Mucosa of stomach (tissue), 1 donor: ENCODE results near the gene P2RX6.
"Not testable (repeated sequence)": the region's sequence is repeated elsewhere in the genome, so short reads cannot be mapped to it uniquely, and the experiment has no call there.

Experiments
- H3K27me3 ChIP-seq: one replicate; pipeline ENCODE4 v1.7.0; 2013; ENCODE audit warnings: mild to moderate bottlenecking, low read length; ENCODE audit not compliant: control insufficient read depth, insufficient read depth
- H3K36me3 ChIP-seq: one replicate; pipeline ENCODE4 v1.7.0; 2013; ENCODE audit warnings: low read length; ENCODE audit not compliant: control insufficient read depth, insufficient read depth
- H3K4me1 ChIP-seq: one replicate; pipeline ENCODE4 v1.7.0; 2013; ENCODE audit warnings: mild to moderate bottlenecking, low read length; ENCODE audit not compliant: control insufficient read depth, insufficient read depth
- H3K4me3 ChIP-seq: one replicate; pipeline ENCODE4 v1.7.0; 2013; ENCODE audit warnings: low read length
- H3K9ac ChIP-seq: one replicate; pipeline ENCODE4 v1.7.0; 2013; ENCODE audit warnings: mild to moderate bottlenecking, low read length, moderate library complexity
- H3K9me3 ChIP-seq: one replicate; pipeline ENCODE4 v1.7.0; 2013; ENCODE audit warnings: mild to moderate bottlenecking, low read length, moderate library complexity; ENCODE audit not compliant: control insufficient read depth
- donor health status: Pancreatic carcinoma.

Gene P2RX6

GRCh38 chr22:21014726-21015465, at the start of gene P2RX6:
P2RX6 (plus strand) TSS chr22:21015165; CDS start chr22:21015175, 10 bp downstream.
- Histone ChIP-seq H3K36me3 (no peaks in the 10 kb centered on the region), H3K4me1 (peaks cover 23% of the 10 kb centered on the region), H3K27me3 (no peaks in the 10 kb centered on the region), H3K4me3 (peak within 1 kb of the TSS; percentile 60), H3K9ac (peak within 1 kb of the TSS; percentile 41), H3K9me3 (no peaks in the 10 kb centered on the region)

GRCh38 chr22:20965888-20966855, 48.8 kb upstream of the P2RX6 start:
- Histone ChIP-seq H3K4me1 (peaks cover 6% of the 10 kb centered on the region), H3K9me3 (no peaks in the 10 kb centered on the region), H3K9ac (no peak overlapping the region), H3K27me3 (peaks cover 24% of the 10 kb centered on the region), H3K36me3 (no peaks in the 10 kb centered on the region), H3K4me3 (no peak overlapping the region)

DNA sequence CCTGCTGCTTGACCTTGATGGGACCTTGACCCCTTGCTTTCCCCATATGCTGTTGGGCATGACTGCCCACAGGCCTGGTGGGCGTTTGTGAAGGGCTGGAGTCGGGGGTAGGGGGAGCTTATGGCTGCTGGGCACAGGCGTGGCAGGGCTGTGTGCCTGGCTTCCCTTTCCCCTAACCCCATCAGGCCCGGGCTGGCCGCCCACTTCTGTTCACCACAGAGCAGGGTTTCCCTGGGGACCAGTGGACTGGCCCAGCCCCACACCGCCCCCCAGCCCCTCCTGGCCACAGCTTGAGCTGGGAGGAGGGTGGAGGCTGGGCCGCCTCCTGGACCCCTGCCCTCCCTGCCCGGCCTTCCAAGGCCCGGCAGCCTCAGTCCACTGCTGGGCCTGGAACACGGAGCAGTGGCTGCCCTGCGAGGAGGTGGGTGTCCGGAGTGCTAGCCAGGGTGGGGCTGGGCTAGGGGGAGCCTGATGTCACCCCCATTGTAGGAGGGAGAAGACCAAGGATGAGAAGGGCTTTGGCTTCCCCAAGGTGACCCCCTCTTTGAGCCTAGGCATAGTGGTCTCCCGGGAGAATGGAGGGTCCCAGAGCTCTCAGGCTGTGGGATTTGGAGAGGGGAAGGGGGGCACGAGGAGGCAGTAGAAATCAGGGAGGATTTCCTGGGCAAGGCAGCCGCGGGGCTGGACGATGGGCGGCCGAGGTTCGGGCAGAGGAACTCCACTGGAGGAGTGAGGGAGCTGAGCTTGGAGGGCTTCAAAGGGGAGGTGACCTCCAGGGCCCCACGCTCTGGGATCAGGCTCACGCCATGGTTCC, 47.9 kb upstream of the P2RX6 start, which contains the start of gene AIFM3:
TSS of gene AIFM3 (plus strand) at position 373 of the 814 bp plus-strand sequence. CDS start 690 bp downstream, outside the sequence.
- no peak within 1 kb of the TSS for H3K4me3 ChIP-seq
- H3K36me3 ChIP-seq = no peaks in the 10 kb centered on the region
- H3K4me1 ChIP-seq = no peaks in the 10 kb centered on the region
- H3K9me3 ChIP-seq = no peaks in the 10 kb centered on the region
- H3K27me3 ChIP-seq = peaks cover 24% of the 10 kb centered on the region
- H3K9ac ChIP-seq = no peak within 1 kb of the TSS

DNA sequence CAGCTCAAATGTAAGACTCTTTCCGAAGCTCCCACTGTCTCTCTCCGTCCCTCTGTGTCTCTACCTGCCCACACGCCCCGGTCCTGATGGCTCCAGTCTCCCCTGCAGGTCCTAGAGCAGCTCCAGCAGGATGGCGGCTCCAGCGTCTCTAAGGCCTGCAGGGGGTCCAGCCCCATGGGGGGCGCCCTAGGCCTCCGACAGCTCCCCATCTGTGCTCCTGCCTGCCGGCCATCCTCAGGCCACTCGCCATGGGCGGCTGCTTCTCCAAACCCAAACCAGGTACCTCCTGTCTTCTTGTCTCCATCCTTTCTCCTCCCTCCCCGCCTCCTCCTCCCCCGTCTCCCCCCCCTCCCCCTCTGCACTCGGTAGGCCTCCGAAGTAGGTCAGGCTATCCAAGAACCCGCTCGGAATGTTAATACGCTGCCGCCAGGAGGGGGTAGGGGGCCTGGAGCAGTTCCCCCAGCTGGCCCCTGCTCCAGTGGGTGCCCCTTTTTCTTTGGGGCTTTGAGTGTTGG, 47.2 kb upstream of the P2RX6 start:
- no peaks in the 10 kb centered on the region for H3K36me3 ChIP-seq
- H3K4me1 ChIP-seq = no peaks in the 10 kb centered on the region
- no peak overlapping the region for H3K9ac ChIP-seq
- no peak overlapping the region for H3K4me3 ChIP-seq
- no peaks in the 10 kb centered on the region for H3K9me3 ChIP-seq
- H3K27me3 ChIP-seq = peaks cover 22% of the 10 kb centered on the region

- Histone ChIP-seq H3K9ac (no peak overlapping the region), H3K9me3 (no peaks in the 10 kb centered on the region), H3K4me3 (no peak overlapping the region), H3K36me3 (no peaks in the 10 kb centered on the region), H3K4me1 (no peaks in the 10 kb centered on the region), H3K27me3 (peaks cover 20% of the 10 kb centered on the region)
Observed at GRCh38 chr22:20968281-20968977, 46.5 kb upstream of the P2RX6 start.

- H3K4me1 ChIP-seq = no peaks in the 10 kb centered on the region
- H3K9me3 ChIP-seq = no peaks in the 10 kb centered on the region
- no peaks in the 10 kb centered on the region for H3K36me3 ChIP-seq
- no peaks in the 10 kb centered on the region for H3K27me3 ChIP-seq
- no peak overlapping the region for H3K4me3 ChIP-seq
- H3K9ac ChIP-seq = no peak overlapping the region
Observed at GRCh38 chr22:20970939-20971657, 43.9 kb upstream of the P2RX6 start.

DNA sequence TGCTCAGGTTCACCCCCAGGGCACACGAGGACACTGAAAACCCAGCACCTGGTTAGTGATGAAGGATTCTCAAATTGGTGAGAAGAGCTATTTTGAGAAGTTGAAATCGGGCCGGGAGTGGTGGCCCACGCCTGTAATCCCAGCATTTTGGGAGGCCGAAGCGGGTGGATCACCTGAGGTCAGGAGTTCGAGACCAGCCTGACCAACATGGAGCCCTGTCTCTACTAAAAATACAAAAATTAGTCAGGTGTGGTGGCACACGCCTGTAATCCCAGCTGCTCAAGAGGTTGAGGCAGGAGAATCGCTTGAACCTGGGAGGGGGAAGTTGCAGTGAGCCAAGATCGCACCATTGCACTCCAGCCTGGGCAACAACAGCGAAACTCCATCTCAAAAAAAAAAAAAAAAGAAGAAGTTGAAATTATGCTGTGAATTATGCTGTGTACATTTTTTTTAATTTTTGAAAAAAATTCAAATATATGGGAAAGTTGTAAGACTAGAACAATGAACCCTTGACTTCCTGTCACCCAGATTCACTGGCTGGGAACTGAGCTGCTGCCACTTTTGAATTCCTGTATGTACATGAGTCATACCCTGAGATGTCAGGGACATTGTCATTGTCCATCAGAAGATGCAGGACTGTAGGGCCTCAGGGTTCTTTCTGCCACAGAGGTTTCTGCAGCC, 42.8 kb upstream of the P2RX6 start:
- not testable (repeated sequence) for H3K9ac ChIP-seq, H3K4me3 ChIP-seq, H3K36me3 ChIP-seq

GRCh38 chr22:20972933-20973577, 41.9 kb upstream of the P2RX6 start:
- H3K9me3 ChIP-seq = no peaks in the 10 kb centered on the region
- no peaks in the 10 kb centered on the region for H3K4me1 ChIP-seq
- no peak overlapping the region for H3K9ac ChIP-seq
- no peak overlapping the region for H3K4me3 ChIP-seq
- no peaks in the 10 kb centered on the region for H3K27me3 ChIP-seq
- H3K36me3 ChIP-seq = no peaks in the 10 kb centered on the region

More for the DNA sequence above, 42.8 kb upstream of the P2RX6 start:
- H3K4me1 ChIP-seq, H3K27me3 ChIP-seq, H3K9me3 ChIP-seq: not testable (repeated sequence)

DNA sequence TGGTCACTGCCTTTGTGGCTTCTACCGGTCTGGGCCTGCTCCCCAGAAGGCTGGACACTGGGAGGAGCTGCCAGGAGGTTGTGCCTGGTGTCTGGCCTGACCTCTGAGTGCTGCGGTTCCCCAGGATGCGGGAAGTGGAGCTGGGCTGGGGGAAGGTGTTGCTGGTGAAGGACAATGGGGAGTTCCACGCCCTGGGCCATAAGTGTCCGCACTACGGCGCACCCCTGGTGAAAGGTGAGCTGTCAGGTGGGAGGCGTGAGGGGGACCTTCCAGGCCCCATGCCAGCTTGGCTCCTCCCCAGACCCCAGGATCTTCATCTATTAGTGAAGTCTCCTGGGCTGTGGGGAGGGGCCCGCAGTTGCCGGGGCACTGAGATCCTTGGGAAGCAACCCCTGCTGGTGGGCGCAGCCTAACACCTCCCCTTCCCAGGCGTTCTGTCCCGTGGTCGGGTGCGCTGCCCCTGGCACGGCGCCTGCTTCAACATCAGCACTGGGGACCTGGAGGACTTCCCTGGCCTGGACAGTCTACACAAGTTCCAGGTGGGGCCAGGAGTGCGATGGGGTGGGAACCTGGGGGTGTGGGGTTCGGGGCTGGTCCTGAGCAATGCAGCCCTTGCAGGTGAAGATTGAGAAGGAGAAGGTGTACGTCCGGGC, 41.2 kb upstream of the P2RX6 start:
- H3K36me3 ChIP-seq = no peaks in the 10 kb centered on the region
- H3K4me3 ChIP-seq = no peak overlapping the region
- H3K9ac ChIP-seq = no peak overlapping the region
- H3K9me3 ChIP-seq = no peaks in the 10 kb centered on the region
- H3K27me3 ChIP-seq = no peaks in the 10 kb centered on the region
- H3K4me1 ChIP-seq = no peaks in the 10 kb centered on the region
